ENCODE results near the gene SLC7A11.

Gene SLC7A11

DNA sequence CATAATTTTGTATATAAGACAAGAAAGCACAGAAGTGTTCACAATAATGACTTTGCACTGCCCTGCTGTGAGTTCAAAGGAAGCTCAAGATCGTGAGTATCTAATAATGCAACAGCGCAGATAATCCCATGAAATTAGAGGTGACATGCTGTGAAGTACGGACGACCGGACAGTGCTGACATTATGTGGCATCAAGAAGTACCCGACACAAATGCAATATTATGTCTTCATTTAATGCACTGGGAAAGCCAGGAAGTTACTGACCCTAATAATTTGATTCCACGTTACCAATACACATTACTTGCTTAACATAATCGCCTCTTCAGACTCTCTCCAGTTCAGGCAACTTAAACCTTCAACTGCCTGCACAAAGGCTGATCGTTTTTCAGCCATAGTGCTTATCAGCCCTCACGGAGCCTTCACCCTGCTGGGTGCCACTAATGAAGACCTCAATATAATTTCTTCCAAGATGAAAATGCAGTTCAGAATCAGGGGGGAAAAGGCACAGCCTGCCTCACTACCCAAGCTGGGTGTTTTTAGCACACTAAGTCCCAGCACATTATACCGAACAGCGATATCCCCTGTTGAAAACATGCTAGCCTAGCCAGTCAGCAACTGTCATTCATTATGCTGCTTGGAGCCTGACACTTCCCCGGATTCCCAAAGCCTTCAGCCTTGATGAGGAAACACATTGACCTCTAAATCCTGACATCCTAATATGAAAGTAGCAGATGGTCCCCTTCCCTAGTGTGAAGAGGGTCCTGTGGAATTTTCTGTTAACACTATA is 56.1 kb downstream of the SLC7A11 start:
- no peaks in the 10 kb centered on the region for H3K9me3 Mint-ChIP-seq
- ATAC-seq (ENCODE audit: low read depth) (no peak), DNase-seq (ENCODE audit: low spot score in 2 of 2) (no peak)
- H3K36me3 Mint-ChIP-seq, result no peaks in the 10 kb centered on the region
- peaks cover 6% of the 10 kb centered on the region for H3K4me1 Mint-ChIP-seq
- no peaks in the 10 kb centered on the region for H3K27me3 Mint-ChIP-seq
- H3K27ac Mint-ChIP-seq, result no peak overlapping the region
- H3K4me3 Mint-ChIP-seq, result no peak overlapping the region

DNA sequence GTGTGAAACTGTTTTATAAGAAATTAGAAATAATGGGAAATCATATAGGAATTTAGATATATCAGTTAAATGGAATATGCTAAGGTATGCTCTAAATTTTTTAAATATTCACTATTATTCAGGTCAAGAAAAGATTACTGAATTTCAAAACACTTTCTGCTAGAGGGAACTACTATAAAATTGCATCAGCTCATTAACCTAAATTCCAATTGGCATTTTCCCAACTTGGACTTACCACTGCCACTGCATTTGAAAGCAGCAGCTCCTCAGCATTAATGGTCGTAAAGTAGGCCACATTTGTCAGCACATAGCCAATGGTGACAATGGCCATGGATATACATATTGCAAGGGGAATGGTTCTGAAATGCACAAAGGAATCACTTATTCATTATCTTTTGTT is 57.3 kb downstream of the SLC7A11 start:
- Mint-ChIP-seq H3K4me1 (no peaks in the 10 kb centered on the region), H3K27me3 (no peaks in the 10 kb centered on the region), H3K9me3 (no peaks in the 10 kb centered on the region), H3K27ac (no peak overlapping the region), H3K4me3 (no peak overlapping the region), H3K36me3 (no peaks in the 10 kb centered on the region)
- DNase-seq (ENCODE audit: low spot score in 2 of 2) (no peak), ATAC-seq (ENCODE audit: low read depth) (no peak)

DNA sequence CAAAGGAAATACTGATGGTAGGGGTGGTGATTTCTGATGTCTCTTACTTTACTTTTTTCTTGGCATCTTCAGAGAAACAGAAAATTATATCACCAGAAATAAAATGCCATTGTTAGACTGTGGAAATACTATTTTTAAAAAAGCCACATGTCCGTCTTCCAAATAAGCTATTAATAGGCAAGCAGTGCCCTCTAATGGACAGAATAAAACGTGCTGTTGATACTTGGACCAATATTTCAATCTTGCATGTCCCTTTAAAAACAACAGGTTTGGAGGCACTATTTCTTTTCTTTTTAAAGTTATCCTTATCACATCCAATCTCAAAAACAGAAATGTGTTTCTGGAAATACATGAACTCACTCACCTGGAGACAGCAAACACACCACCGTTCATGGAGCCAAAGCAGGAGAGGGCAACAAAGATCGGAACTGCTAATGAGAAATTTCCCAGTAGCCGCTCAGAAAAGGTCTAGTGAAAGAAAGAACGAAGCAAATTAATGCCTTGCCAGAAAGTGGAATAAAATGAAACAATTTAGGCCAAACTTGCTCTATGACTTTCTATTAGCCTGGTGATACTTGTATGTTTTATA is 59.2 kb downstream of the SLC7A11 start:
- Mint-ChIP-seq H3K27me3 (peaks cover 2% of the 10 kb centered on the region), H3K9me3 (no peaks in the 10 kb centered on the region), H3K27ac (no peak overlapping the region), H3K36me3 (no peaks in the 10 kb centered on the region), H3K4me1 (no peaks in the 10 kb centered on the region), H3K4me3 (no peak overlapping the region)
- ATAC-seq (ENCODE audit: low read depth), result no peak
- peak in 1 of 2 donors; percentile 36 for DNase-seq (ENCODE audit: low spot score in 2 of 2)

DNA sequence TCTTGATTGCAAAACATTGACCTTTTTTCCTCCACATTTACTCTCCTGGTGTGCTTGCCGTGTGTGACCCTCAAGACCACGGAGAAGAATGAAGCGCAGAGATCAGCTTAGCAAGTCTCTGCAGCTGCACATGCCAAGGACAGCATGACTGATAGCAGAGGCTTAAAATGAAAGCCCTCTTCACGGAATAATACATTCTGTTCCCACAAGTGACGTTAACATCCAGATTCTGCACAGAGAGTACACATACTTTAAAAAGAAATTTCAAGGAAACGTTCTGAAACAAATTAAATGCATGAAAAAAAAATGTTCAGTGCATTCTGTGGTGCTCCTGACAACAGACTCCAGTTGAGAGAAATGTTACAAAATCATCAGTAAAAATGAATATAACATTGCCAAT is 60.9 kb downstream of the SLC7A11 start:
- no peaks in the 10 kb centered on the region for H3K36me3 Mint-ChIP-seq
- no peak for DNase-seq (ENCODE audit: low spot score in 2 of 2)
- H3K27ac Mint-ChIP-seq, result no peak overlapping the region
- H3K4me3 Mint-ChIP-seq, result no peak overlapping the region
- no peaks in the 10 kb centered on the region for H3K4me1 Mint-ChIP-seq
- H3K27me3 Mint-ChIP-seq, result peaks cover 2% of the 10 kb centered on the region
- no peak for ATAC-seq (ENCODE audit: low read depth)
- no peaks in the 10 kb centered on the region for H3K9me3 Mint-ChIP-seq

DNA sequence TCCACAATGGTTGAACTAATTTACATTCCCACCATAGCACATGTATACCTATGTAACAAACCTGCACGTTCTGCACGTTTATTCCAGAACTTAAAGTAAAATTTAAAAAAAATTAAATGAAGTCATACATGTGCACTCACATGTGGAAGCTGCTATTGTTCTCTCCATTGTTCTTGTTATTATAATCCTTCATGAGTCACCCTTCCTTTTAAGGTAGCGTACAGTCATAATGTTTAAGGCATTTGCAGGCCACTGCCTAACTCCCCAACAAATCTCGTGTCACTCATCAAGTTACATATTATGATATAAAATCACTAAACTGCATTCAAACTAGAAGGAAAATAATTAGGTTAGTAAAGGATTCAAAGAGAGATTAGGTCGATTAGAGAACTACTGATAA is 63.6 kb downstream of the SLC7A11 start:
- H3K4me3 Mint-ChIP-seq, result no peak overlapping the region
- H3K27me3 Mint-ChIP-seq, result peaks cover 5% of the 10 kb centered on the region
- no peaks in the 10 kb centered on the region for H3K4me1 Mint-ChIP-seq
- no peak for DNase-seq (ENCODE audit: low spot score in 2 of 2)
- no peak for ATAC-seq (ENCODE audit: low read depth)
- no peaks in the 10 kb centered on the region for H3K9me3 Mint-ChIP-seq
- H3K27ac Mint-ChIP-seq, result no peak overlapping the region
- no peaks in the 10 kb centered on the region for H3K36me3 Mint-ChIP-seq

DNA sequence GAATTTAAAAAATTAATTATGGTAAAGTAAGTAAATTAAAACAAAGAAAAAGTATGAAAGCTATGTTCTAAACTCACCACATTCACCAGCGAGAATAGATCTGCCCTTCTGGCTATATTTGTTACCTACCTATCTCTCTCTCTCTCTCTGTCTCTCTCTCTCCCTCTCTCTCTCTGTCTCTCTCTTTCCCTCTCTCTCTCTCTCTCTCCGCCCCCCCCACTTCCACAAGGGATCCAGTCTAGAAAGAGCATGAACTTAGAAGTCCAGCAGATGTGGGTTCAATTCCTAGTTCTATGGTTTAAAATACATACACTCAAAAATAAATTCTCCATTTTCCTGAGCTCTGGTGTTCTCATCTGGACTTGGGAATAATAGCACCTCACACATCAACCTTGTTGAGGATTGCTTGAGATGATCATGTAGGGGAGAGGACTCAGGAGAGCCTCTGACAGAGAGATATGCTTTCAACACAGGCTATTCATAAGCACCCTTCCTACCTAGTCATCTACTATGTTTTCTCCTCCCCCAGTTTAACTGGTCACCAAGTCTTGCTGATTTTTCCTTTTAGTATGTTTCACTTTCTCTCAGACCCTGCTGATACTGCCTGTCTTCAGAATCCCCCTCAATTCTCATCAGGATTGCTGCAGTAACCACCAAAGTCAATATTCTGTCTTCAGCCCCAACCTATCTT is 64.7 kb downstream of the SLC7A11 start:
- no peak overlapping the region for H3K4me3 Mint-ChIP-seq
- H3K36me3 Mint-ChIP-seq, result no peaks in the 10 kb centered on the region
- no peak overlapping the region for H3K27ac Mint-ChIP-seq
- DNase-seq (ENCODE audit: low spot score in 2 of 2) (no peak), ATAC-seq (ENCODE audit: low read depth) (no peak)
- no peaks in the 10 kb centered on the region for H3K9me3 Mint-ChIP-seq
- peaks cover 7% of the 10 kb centered on the region for H3K27me3 Mint-ChIP-seq
- no peaks in the 10 kb centered on the region for H3K4me1 Mint-ChIP-seq

DNA sequence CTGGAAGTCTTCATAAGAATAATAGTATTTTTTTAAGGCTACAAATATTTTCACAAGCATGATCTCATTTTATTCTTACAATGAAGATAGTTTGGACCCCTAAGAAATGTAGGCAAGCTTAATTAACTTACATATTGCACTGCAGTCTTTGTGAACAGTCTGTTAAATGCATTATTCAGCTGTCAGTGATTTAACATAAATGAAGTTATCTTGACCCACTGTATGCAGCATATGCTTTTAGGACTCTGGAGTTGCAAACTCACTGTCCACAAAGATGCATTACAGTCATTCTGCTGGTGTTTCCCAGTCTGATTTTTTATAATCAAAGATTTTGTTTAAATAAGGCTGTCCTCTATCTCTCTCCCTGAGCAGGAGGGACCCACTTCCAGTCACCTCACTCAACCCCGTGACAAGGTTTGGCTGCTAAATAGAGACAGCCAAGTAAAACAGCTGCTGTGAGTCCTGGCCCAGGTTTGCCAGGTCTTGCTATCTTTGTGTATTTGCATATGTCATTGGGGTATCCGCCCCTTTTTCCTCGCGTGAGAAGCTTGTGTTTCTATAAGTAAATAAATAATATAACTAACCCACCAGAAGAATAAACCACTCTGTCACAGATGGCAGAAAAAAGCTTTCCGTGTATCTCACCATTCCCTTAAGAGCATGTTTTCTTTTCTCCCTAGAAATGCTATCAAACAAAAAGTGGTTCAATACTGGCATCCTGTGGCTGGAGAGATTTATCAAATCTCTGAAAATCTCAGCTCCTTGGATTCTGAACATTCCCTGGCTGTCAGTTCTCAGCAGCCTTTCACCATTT is 67.0 kb downstream of the SLC7A11 start:
- Mint-ChIP-seq H3K4me1 (no peaks in the 10 kb centered on the region), H3K36me3 (no peaks in the 10 kb centered on the region), H3K27ac (no peak overlapping the region), H3K4me3 (no peak overlapping the region), H3K27me3 (peaks cover 7% of the 10 kb centered on the region), H3K9me3 (no peaks in the 10 kb centered on the region)
- ATAC-seq (ENCODE audit: low read depth), result no peak
- DNase-seq (ENCODE audit: low spot score in 2 of 2), result no peak

DNA sequence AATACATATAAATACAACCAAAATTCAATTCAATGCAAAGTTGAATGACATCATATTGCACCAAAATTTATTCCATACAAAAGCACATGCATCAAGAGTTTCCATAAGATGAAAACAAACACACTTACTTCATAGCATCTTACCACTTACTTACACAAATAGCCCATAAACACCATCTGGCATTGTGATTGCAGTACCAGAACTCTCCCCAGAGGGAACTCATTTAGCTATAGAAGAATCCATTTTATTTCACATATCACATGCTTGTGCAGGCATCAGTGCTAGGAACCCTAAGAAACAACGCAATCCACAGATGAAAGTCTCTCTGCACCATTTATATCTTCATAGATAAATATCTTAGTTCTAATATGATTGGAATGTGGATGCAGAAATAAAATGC is 77.9 kb downstream of the SLC7A11 start:
- Mint-ChIP-seq H3K27ac (no peak overlapping the region), H3K9me3 (no peaks in the 10 kb centered on the region), H3K36me3 (no peaks in the 10 kb centered on the region), H3K4me3 (no peak overlapping the region), H3K27me3 (no peaks in the 10 kb centered on the region), H3K4me1 (no peaks in the 10 kb centered on the region)
- ATAC-seq (ENCODE audit: low read depth), result no peak
- no peak for DNase-seq (ENCODE audit: low spot score in 2 of 2)

DNA sequence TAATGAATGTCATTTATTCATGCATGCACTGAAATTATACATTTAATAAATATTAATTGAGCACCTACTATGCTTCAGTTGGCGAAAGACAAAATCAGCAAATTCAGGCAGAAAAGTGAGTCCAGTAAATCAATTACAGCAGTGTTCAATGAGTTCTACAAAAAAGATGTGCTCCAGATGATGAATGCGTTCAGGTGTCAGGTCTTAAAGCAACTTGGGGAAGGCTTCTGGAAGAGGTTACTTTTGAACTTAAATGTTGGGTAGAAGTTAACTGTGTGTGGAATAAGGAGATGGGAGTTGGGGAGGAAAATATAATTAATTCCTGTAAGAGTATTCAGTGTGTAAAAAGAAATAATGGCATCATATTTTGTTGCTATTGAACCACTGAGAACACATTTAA is 79.0 kb downstream of the SLC7A11 start:
- Mint-ChIP-seq H3K27me3 (no peaks in the 10 kb centered on the region), H3K4me1 (no peaks in the 10 kb centered on the region), H3K36me3 (no peaks in the 10 kb centered on the region), H3K4me3 (no peak overlapping the region), H3K9me3 (no peaks in the 10 kb centered on the region), H3K27ac (no peak overlapping the region)
- DNase-seq (ENCODE audit: low spot score in 2 of 2) (no peak), ATAC-seq (ENCODE audit: low read depth) (no peak)

DNA sequence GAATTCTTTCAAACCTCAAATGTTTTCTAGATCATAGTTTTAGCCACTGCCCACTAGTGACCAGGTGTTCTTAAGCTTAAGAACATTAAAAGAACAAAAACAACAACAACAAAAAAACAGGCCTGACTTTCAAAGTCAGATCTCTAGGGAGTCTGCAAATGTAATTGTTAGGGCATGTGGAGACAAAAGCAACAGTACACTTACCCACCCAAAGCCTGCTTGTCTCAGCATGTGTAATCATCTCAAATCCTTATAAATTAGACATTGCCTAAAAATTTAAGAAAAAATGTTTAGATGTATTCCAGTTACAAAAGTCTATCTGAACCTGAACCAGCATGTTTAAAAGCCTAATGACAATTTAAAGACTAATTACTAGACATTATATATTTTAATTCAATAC is 79.9 kb downstream of the SLC7A11 start:
- Mint-ChIP-seq H3K4me1 (no peaks in the 10 kb centered on the region), H3K9me3 (no peaks in the 10 kb centered on the region), H3K4me3 (no peak overlapping the region), H3K36me3 (no peaks in the 10 kb centered on the region), H3K27ac (no peak overlapping the region), H3K27me3 (no peaks in the 10 kb centered on the region)
- ATAC-seq (ENCODE audit: low read depth) (no peak), DNase-seq (ENCODE audit: low spot score in 2 of 2) (no peak)

DNA sequence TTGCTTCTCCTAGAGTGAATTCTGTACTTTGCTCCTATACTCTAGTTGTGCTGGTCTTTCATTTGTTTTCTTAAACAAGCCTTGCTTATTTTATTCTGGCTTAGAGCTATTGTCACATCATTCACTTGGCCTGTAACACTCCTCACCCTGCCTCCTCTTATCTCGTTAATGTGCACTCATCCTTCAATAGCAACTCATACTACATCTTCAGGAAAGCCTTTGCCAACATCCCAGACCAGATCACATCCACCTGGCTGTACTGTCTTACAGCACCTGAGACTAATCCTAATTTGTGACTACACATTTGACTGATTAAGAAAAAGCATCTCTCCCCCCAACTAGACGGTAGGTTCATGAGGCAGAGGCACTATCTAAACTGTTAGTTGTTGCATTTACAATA is 80.8 kb downstream of the SLC7A11 start:
- no peaks in the 10 kb centered on the region for H3K27me3 Mint-ChIP-seq
- ATAC-seq (ENCODE audit: low read depth), result no peak
- no peaks in the 10 kb centered on the region for H3K4me1 Mint-ChIP-seq
- no peaks in the 10 kb centered on the region for H3K36me3 Mint-ChIP-seq
- no peak overlapping the region for H3K27ac Mint-ChIP-seq
- H3K4me3 Mint-ChIP-seq, result no peak overlapping the region
- no peak for DNase-seq (ENCODE audit: low spot score in 2 of 2)
- H3K9me3 Mint-ChIP-seq, result no peaks in the 10 kb centered on the region

DNA sequence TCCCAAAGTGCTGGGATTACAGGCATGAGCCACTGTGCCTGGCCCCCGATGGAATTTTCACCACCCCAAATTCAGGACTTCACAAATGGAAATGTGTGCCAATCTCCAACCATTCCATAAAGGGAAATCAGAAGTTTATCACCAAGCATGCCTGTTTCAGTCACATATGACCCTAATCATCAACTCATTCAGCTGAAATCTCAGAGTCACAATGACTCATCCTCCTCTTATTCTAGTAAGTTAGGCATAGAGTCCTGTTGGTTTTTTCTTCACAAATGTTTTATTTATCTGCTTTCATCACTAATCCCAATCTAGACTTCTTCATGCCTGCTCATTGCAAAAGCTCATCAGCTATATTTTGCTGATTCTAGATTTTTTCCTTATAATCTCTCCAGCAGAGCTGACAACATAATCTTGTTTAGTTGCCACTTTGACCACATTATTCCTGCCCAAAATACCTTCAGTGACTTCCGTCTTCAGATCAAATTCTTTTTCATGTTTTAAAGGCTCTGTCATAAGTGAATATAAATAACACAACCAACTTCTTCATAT is 83.3 kb downstream of the SLC7A11 start:
- Mint-ChIP-seq H3K4me1 (no peaks in the 10 kb centered on the region), H3K9me3 (no peaks in the 10 kb centered on the region), H3K27ac (no peak overlapping the region), H3K27me3 (no peaks in the 10 kb centered on the region), H3K4me3 (no peak overlapping the region), H3K36me3 (no peaks in the 10 kb centered on the region)
- DNase-seq (ENCODE audit: low spot score in 2 of 2), result no peak
- no peak for ATAC-seq (ENCODE audit: low read depth)

DNA sequence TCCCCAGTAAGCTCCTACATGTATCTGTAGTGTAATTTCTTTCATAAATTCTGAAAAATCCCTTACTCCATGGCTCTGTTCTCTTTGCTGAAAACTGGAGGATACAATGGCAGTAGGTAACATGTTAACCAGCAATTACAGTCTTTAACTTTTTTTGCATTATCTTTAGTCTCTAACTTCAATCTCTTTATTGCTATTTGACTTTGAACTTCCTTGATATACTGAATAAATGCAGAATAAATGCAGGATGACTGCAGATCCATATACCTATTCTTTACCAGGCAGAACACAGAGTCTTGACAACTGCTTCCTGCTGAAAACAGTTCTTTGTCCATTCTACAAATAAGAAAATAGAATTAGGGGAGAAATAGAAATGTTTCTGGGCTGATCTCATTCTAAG is 101.3 kb downstream of the SLC7A11 start:
- Mint-ChIP-seq H3K27ac (no peak overlapping the region), H3K4me3 (no peak overlapping the region)
- no peak for ATAC-seq (ENCODE audit: low read depth)

DNA sequence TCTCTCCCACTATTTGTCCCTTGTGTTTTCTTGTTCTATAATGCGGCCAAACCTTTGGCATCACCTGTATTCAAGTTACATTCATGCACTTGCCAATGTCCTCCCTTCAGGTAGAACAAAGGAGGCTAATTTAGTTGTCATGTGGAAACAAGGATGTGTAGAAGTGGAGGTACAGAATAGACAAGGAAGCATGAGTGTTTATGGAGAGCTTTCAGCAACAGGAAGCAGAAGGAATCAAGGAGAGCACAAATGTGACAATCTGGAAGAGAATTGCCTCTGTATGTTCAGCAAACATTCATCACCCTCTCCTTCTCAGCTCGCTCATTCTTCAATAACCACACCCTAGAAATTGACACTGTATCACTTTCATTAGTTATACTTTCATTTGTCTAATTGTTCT is 103.4 kb downstream of the SLC7A11 start:
- no peaks in the 10 kb centered on the region for H3K9me3 Mint-ChIP-seq
- no peak overlapping the region for H3K4me3 Mint-ChIP-seq
- no peaks in the 10 kb centered on the region for H3K36me3 Mint-ChIP-seq
- no peaks in the 10 kb centered on the region for H3K4me1 Mint-ChIP-seq
- ATAC-seq (ENCODE audit: low read depth), result no peak
- no peak overlapping the region for H3K27ac Mint-ChIP-seq
- DNase-seq (ENCODE audit: low spot score in 2 of 2), result no peak
- peaks cover 1% of the 10 kb centered on the region for H3K27me3 Mint-ChIP-seq

More for the DNA sequence above, 101.3 kb downstream of the SLC7A11 start:
- Mint-ChIP-seq H3K27me3 (peaks cover 1% of the 10 kb centered on the region), H3K9me3 (no peaks in the 10 kb centered on the region), H3K4me1 (no peaks in the 10 kb centered on the region), H3K36me3 (no peaks in the 10 kb centered on the region)
- no peak for DNase-seq (ENCODE audit: low spot score in 2 of 2)
